Measurements from ENCODE around the gene ZNF217. TPM values are rescaled to one million over a fixed set of nuclear protein-coding genes. Genes with fewer than 3 reads are reported as not detected.

The ZNF217 gene
- total and polyA plus RNA-seq, 10 of the 15 experiments (the other 5 are each of a cell fraction or from before 2014, with no cell fraction given): 8.5 to 76.6 (median 40.6) TPM

DNA sequence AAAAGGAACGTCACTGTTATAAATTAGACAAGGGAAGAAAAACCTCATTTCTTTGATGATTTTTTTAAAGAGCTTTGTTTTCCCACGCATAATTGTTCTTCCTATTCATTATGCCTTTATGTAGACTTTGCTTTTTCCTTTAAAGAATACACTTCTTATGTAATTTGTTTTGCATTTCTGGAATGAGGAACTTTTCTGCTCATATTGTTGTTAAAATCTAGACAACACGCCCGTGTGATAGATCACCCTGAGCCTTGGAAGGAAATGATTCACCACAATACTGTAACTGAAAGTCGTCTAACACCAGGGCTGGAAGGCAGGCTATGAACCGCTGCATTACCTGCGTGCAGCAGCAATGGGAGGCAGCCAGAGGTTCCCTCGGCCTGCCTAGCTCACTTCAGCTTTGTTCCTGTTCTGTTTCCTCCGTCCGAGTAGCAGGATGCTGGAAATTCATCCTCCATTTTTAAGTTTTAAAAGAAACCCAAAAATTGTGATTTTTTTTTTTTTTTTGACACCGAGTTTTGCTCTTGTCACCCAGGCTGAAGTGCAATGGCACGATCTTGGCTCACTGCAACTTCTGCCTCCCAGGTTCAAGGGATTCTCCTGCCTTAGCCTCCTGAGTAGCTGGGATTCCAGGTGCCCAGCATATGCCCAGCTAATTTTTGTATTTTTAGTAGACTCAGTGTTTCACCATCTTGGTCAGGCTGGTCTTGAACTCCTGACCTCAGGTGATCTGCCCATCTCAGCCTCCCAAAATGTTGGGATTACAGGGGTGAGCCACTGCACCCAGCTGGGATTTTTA lies 49.6 kb upstream of the ZNF217 start (continued):
- no peak for TF ChIP-seq ZNF217 (IDR thresholded peaks at IDR 0.05)
- TF ChIP-seq SRF (IDR thresholded peaks at IDR 0.05; ENCODE audit: low read depth in 2 of 2, low read length in 2 of 2): no peak
- TF ChIP-seq MEF2A (IDR thresholded peaks at IDR 0.05; ENCODE audit: insufficient read depth, low read depth, low read length): no peak
- no peak for TF ChIP-seq GABPA (IDR thresholded peaks at IDR 0.05; ENCODE audit: low read depth)
- no peak for TF ChIP-seq EZH2 (IDR thresholded peaks at IDR 0.05; ENCODE audit: borderline replicate concordance, control insufficient read depth, low read depth, low read length)
- TF ChIP-seq, protein P1, sequence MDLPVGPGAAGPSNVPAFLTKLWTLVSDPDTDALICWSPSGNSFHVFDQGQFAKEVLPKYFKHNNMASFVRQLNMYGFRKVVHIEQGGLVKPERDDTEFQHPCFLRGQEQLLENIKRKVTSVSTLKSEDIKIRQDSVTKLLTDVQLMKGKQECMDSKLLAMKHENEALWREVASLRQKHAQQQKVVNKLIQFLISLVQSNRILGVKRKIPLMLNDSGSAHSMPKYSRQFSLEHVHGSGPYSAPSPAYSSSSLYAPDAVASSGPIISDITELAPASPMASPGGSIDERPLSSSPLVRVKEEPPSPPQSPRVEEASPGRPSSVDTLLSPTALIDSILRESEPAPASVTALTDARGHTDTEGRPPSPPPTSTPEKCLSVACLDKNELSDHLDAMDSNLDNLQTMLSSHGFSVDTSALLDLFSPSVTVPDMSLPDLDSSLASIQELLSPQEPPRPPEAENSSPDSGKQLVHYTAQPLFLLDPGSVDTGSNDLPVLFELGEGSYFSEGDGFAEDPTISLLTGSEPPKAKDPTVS (IDR thresholded peaks at IDR 0.05; ENCODE audit: low read depth, low read length): no peak
- no peak for TF ChIP-seq HDAC6 (IDR thresholded peaks at IDR 0.05; ENCODE audit: unreplicated experiment)
- peak; percentile 25; the same call in 1 of the 2 replicates for TF ChIP-seq BACH1 (IDR thresholded peaks at IDR 0.05; ENCODE audit: borderline replicate concordance)
- TF ChIP-seq SMC3 (IDR thresholded peaks at IDR 0.05; ENCODE audit: borderline replicate concordance, low read length): no peak
- TF ChIP-seq NFXL1 (IDR thresholded peaks at IDR 0.05; ENCODE audit: borderline replicate concordance): peak; percentile 60
- TF ChIP-seq, protein P2, sequence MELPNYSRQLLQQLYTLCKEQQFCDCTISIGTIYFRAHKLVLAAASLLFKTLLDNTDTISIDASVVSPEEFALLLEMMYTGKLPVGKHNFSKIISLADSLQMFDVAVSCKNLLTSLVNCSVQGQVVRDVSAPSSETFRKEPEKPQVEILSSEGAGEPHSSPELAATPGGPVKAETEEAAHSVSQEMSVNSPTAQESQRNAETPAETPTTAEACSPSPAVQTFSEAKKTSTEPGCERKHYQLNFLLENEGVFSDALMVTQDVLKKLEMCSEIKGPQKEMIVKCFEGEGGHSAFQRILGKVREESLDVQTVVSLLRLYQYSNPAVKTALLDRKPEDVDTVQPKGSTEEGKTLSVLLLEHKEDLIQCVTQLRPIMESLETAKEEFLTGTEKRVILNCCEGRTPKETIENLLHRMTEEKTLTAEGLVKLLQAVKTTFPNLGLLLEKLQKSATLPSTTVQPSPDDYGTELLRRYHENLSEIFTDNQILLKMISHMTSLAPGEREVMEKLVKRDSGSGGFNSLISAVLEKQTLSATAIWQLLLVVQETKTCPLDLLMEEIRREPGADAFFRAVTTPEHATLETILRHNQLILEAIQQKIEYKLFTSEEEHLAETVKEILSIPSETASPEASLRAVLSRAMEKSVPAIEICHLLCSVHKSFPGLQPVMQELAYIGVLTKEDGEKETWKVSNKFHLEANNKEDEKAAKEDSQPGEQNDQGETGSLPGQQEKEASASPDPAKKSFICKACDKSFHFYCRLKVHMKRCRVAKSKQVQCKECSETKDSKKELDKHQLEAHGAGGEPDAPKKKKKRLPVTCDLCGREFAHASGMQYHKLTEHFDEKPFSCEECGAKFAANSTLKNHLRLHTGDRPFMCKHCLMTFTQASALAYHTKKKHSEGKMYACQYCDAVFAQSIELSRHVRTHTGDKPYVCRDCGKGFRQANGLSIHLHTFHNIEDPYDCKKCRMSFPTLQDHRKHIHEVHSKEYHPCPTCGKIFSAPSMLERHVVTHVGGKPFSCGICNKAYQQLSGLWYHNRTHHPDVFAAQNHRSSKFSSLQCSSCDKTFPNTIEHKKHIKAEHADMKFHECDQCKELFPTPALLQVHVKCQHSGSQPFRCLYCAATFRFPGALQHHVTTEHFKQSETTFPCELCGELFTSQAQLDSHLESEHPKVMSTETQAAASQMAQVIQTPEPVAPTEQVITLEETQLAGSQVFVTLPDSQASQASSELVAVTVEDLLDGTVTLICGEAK (IDR thresholded peaks at IDR 0.05; ENCODE audit: borderline replicate concordance): no peak; the same call in 1 of the 2 replicates
- peak; percentile 75; the same call in 1 of the 2 replicates for TF ChIP-seq PAX5 (IDR thresholded peaks at IDR 0.05; ENCODE audit: borderline replicate concordance, low read depth, low read length)
- no peak for TF ChIP-seq TCF3 (IDR thresholded peaks at IDR 0.05; ENCODE audit: borderline replicate concordance, insufficient read depth, low read depth, low read length)
- TF ChIP-seq SP1 (IDR thresholded peaks at IDR 0.05; ENCODE audit: low read depth, low read length): peak; percentile 38
- TF ChIP-seq, protein P3, sequence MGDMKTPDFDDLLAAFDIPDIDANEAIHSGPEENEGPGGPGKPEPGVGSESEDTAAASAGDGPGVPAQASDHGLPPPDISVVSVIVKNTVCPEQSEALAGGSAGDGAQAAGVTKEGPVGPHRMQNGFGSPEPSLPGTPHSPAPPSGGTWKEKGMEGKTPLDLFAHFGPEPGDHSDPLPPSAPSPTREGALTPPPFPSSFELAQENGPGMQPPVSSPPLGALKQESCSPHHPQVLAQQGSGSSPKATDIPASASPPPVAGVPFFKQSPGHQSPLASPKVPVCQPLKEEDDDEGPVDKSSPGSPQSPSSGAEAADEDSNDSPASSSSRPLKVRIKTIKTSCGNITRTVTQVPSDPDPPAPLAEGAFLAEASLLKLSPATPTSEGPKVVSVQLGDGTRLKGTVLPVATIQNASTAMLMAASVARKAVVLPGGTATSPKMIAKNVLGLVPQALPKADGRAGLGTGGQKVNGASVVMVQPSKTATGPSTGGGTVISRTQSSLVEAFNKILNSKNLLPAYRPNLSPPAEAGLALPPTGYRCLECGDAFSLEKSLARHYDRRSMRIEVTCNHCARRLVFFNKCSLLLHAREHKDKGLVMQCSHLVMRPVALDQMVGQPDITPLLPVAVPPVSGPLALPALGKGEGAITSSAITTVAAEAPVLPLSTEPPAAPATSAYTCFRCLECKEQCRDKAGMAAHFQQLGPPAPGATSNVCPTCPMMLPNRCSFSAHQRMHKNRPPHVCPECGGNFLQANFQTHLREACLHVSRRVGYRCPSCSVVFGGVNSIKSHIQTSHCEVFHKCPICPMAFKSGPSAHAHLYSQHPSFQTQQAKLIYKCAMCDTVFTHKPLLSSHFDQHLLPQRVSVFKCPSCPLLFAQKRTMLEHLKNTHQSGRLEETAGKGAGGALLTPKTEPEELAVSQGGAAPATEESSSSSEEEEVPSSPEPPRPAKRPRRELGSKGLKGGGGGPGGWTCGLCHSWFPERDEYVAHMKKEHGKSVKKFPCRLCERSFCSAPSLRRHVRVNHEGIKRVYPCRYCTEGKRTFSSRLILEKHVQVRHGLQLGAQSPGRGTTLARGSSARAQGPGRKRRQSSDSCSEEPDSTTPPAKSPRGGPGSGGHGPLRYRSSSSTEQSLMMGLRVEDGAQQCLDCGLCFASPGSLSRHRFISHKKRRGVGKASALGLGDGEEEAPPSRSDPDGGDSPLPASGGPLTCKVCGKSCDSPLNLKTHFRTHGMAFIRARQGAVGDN (IDR thresholded peaks at IDR 0.05): peak; percentile 44
- no peak; the same call in 1 of the 2 replicates for TF ChIP-seq RB1 (IDR thresholded peaks at IDR 0.05; ENCODE audit: borderline replicate concordance)
- no peak; the same call in 1 of the 2 replicates for TF ChIP-seq TAF1 (IDR thresholded peaks at IDR 0.05; ENCODE audit: borderline replicate concordance, low read depth, low read length)
- 0 out of 2 replicates have a peak, but pooled peaks have one; percentile 17 for TF ChIP-seq MXI1 (IDR thresholded peaks at IDR 0.05; ENCODE audit: low read depth, low read length)
- peak; percentile 35; the same call in 1 of the 2 replicates for TF ChIP-seq ZNF384 (IDR thresholded peaks at IDR 0.05; ENCODE audit: borderline replicate concordance, low read depth, low read length)

Measured in GM12878 (cell line).